ENCODE data around the gene SLC17A8. TPM values are rescaled to one million over a fixed set of nuclear protein-coding genes. Genes with fewer than 3 reads are reported as not detected.

SLC17A8 gene
- total RNA-seq, 1 experiment from 2014 or later: not detected

- no peaks in the 10 kb centered on the region for H3K4me1 ChIP-seq (replicated peaks; ENCODE audit: insufficient read depth)
- H4K20me1 ChIP-seq (ENCODE audit: insufficient read depth): no peaks in the 10 kb centered on the region
- BruUV-seq (replicated peaks): no TSS peak
- H3F3A ChIP-seq (ENCODE audit: insufficient read depth, low read depth): no peaks in the 10 kb centered on the region
- H3K36me3 ChIP-seq (ENCODE audit: low read depth): no peaks in the 10 kb centered on the region
- ChIA-PET POLR2A (ENCODE audit: unreplicated experiment) (no interaction called here), CTCF (no interaction called here)
- DNase-seq: no peak
- intact Hi-C loops (cut with micrococcal nuclease; ENCODE audit: unreplicated experiment): no loop called here
- H2AFZ ChIP-seq: no peak overlapping the region
- H3K4me2 ChIP-seq: no peak overlapping the region
- no peaks in the 10 kb centered on the region for H3K9me2 ChIP-seq (ENCODE audit: insufficient read depth)
- TF ChIP-seq CTCF (conservative IDR thresholded peaks at IDR 0.05) (no peak), EZH2 (IDR thresholded peaks at IDR 0.05; ENCODE audit: low read depth) (no peak)
- no peaks in the 10 kb centered on the region for H3K9me3 ChIP-seq (ENCODE audit: insufficient read depth, low read depth)
- H3K4me3 ChIP-seq: no peak overlapping the region
- no peak overlapping the region for H3K27ac ChIP-seq
- peaks cover 36% of the 10 kb centered on the region for H3K27me3 ChIP-seq (ENCODE audit: insufficient read depth, low read depth)
- H3K79me2 ChIP-seq (ENCODE audit: low read depth): no peaks in the 10 kb centered on the region
These were observed 11.2 kb downstream of the SLC17A8 start for GRCh38 chr12:100368066-100368465.

- no peak overlapping the region for H3K4me3 ChIP-seq
- H4K20me1 ChIP-seq (ENCODE audit: insufficient read depth): no peaks in the 10 kb centered on the region
- no peak overlapping the region for H3K27ac ChIP-seq
- CTCF ChIA-PET: interaction anchor here (0.7 kb wide), 1 partner anchor 280 kb away, joined by 4 read pairs; no protein-coding TSS in a partner anchor
- H3K36me3 ChIP-seq (ENCODE audit: low read depth): no peaks in the 10 kb centered on the region
- H3K9me3 ChIP-seq (ENCODE audit: insufficient read depth, low read depth): no peaks in the 10 kb centered on the region
- intact Hi-C loops (cut with micrococcal nuclease; ENCODE audit: unreplicated experiment): no loop called here
- no peaks in the 10 kb centered on the region for H3K4me1 ChIP-seq (replicated peaks; ENCODE audit: insufficient read depth)
- BruUV-seq (replicated peaks): no TSS peak
- no peaks in the 10 kb centered on the region for H3K9me2 ChIP-seq (ENCODE audit: insufficient read depth)
- no peaks in the 10 kb centered on the region for H3K79me2 ChIP-seq (ENCODE audit: low read depth)
- peaks cover 16% of the 10 kb centered on the region; the same call in 1 of the 2 replicates for H3K27me3 ChIP-seq (ENCODE audit: insufficient read depth, low read depth)
- no peak overlapping the region for H2AFZ ChIP-seq
- DNase-seq: no peak
- POLR2A ChIA-PET (ENCODE audit: unreplicated experiment): no interaction called here
- H3F3A ChIP-seq (ENCODE audit: insufficient read depth, low read depth): no peaks in the 10 kb centered on the region
- no peak for TF ChIP-seq EZH2 (IDR thresholded peaks at IDR 0.05; ENCODE audit: low read depth)
- no peak for TF ChIP-seq CTCF (conservative IDR thresholded peaks at IDR 0.05)
- no peak overlapping the region for H3K4me2 ChIP-seq
These were observed 14.3 kb downstream of the SLC17A8 start for GRCh38 chr12:100371146-100371545.

GRCh38 chr12:100372853-100373640 is 16.2 kb downstream of the SLC17A8 start:
- no peaks in the 10 kb centered on the region for H4K20me1 ChIP-seq (ENCODE audit: insufficient read depth)
- H3F3A ChIP-seq (ENCODE audit: insufficient read depth, low read depth): no peaks in the 10 kb centered on the region
- H3K9me2 ChIP-seq (ENCODE audit: insufficient read depth): no peaks in the 10 kb centered on the region
- no peaks in the 10 kb centered on the region for H3K4me1 ChIP-seq (replicated peaks; ENCODE audit: insufficient read depth)
- no peaks in the 10 kb centered on the region for H3K79me2 ChIP-seq (ENCODE audit: low read depth)
- no peak for DNase-seq
- ChIA-PET CTCF (interaction anchor here (0.6 kb wide), 1 partner anchor 21 kb away, joined by 4 read pairs; no protein-coding TSS in a partner anchor), POLR2A (ENCODE audit: unreplicated experiment) (no interaction called here)
- no peaks in the 10 kb centered on the region for H3K9me3 ChIP-seq (ENCODE audit: insufficient read depth, low read depth)
- H3K36me3 ChIP-seq (ENCODE audit: low read depth): no peaks in the 10 kb centered on the region
- intact Hi-C loops (cut with micrococcal nuclease; ENCODE audit: unreplicated experiment): no loop called here
- no peak for TF ChIP-seq CTCF (conservative IDR thresholded peaks at IDR 0.05)
- no peak for TF ChIP-seq EZH2 (IDR thresholded peaks at IDR 0.05; ENCODE audit: low read depth)
- no peak overlapping the region for H3K27ac ChIP-seq
- no TSS peak for BruUV-seq (replicated peaks)
- 0 out of 2 replicates have a peak, but pooled peaks cover 9% of the 10 kb centered on the region for H3K27me3 ChIP-seq (ENCODE audit: insufficient read depth, low read depth)
- no peak overlapping the region for H3K4me3 ChIP-seq
- H2AFZ ChIP-seq: no peak overlapping the region
- H3K4me2 ChIP-seq: no peak overlapping the region

Measured in PC-9 (cell line).